GM12864 (cell line): ENCODE results near the gene ZSCAN26.

Experiments
- DNase-seq: peaks from one replicate; pipeline ENCODE4 v3.0.0-alpha.2; 2011; ENCODE audit warnings: low read depth
- H3K4me3 ChIP-seq: 2 replicates; pipeline ENCODE4 v1.5.1; 2011; ENCODE audit warnings: mild to moderate bottlenecking, low read depth, low read length, control low read depth
- CTCF ChIP-seq: IDR thresholded peaks from 2 replicates; pipeline ENCODE4 v1.5.1; 2011; ENCODE audit warnings: low read depth, mild to moderate bottlenecking, moderate library complexity, low read length, control low read depth, inconsistent platforms; ENCODE audit errors: missing control alignments

The ZSCAN26 gene

GRCh38 chr6:28243946-28244345, 23.0 kb upstream of the ZSCAN26 start:
- no peak overlapping the region for H3K4me3 ChIP-seq
- no peak for DNase-seq
- no peak for TF ChIP-seq CTCF

- H3K4me3 ChIP-seq: no peak overlapping the region
- no peak for TF ChIP-seq CTCF
Measured at GRCh38 chr6:28245206-28245941, 21.6 kb upstream of the ZSCAN26 start.

GRCh38 chr6:28248916-28249315, 18.0 kb upstream of the ZSCAN26 start:
- no peak for DNase-seq
- no peak for TF ChIP-seq CTCF
- H3K4me3 ChIP-seq: no peak overlapping the region

More at GRCh38 chr6:28245206-28245941, 21.6 kb upstream of the ZSCAN26 start:
- DNase-seq: no peak

GRCh38 chr6:28250747-28251146, 16.2 kb upstream of the ZSCAN26 start:
- H3K4me3 ChIP-seq: peak overlapping the region; percentile 82; the same call in 1 of the 2 replicates
- TF ChIP-seq CTCF: no peak
- DNase-seq: no peak

- H3K4me3 ChIP-seq: peak overlapping the region; percentile 82
- DNase-seq: no peak
- TF ChIP-seq CTCF: no peak
Measured at GRCh38 chr6:28251661-28252008, 15.3 kb upstream of the ZSCAN26 start.

- no peak for TF ChIP-seq CTCF
- peak; percentile 89 for DNase-seq
- H3K4me3 ChIP-seq: peak within 1 kb of the TSS; percentile 82
Measured at GRCh38 chr6:28252009-28252975, 14.7 kb upstream of the ZSCAN26 start, which contains the start of gene ZKSCAN4. ZKSCAN4 (minus strand) TSS chr6:28252269; CDS start chr6:28251980, 289 bp downstream.
